H9 (cell line): ENCODE results near the gene NFASC. TPM values are rescaled to one million over a fixed set of nuclear protein-coding genes. Genes with fewer than 3 reads are reported as not detected.

ENCODE experiments used
- DNase-seq: peaks from one replicate; pipeline ENCODE4 v3.0.0-alpha.2; 2017
- H2AFZ ChIP-seq: one replicate; pipeline ENCODE4 v1.6.1; 2013; ENCODE audit warnings: mild to moderate bottlenecking, low read length, control low read depth, moderate library complexity
- H2AK5ac ChIP-seq: 2 replicates; pipeline ENCODE4 v1.6.1; 2013; ENCODE audit warnings: low read length, control low read depth, mixed read lengths; ENCODE audit not compliant: insufficient read length
- H2BK120ac ChIP-seq: one replicate; pipeline ENCODE4 v1.6.1; 2013; ENCODE audit warnings: low read depth, mild to moderate bottlenecking, low read length, control low read depth, inconsistent platforms; ENCODE audit not compliant: poor library complexity, severe bottlenecking
- H2BK12ac ChIP-seq: 2 replicates; pipeline ENCODE4 v1.6.1; 2013; ENCODE audit warnings: low read length, control low read depth, mixed read lengths, low read depth; ENCODE audit not compliant: insufficient read length
- H2BK15ac ChIP-seq: 2 replicates; pipeline ENCODE4 v1.6.1; 2013; ENCODE audit warnings: low read depth, low read length, control low read depth
- H2BK20ac ChIP-seq: one replicate; pipeline ENCODE4 v1.6.1; 2013; ENCODE audit warnings: low read depth, mild to moderate bottlenecking, low read length, control low read depth, inconsistent platforms; ENCODE audit not compliant: poor library complexity, severe bottlenecking
- H2BK5ac ChIP-seq: 2 replicates; pipeline ENCODE4 v1.6.1; 2013; ENCODE audit warnings: low read length, control low read depth, mixed read lengths; ENCODE audit not compliant: insufficient read length
- H3K14ac ChIP-seq: 2 replicates; pipeline ENCODE4 v1.6.1; 2013; ENCODE audit warnings: low read length, control low read depth; ENCODE audit not compliant: insufficient read depth
- H3K18ac ChIP-seq: 2 replicates; pipeline ENCODE4 v1.6.1; 2013; ENCODE audit warnings: low read depth, mild to moderate bottlenecking, mixed read lengths, low read length, control low read depth; ENCODE audit not compliant: insufficient read length
- H3K23ac ChIP-seq: 2 replicates; pipeline ENCODE4 v1.6.1; 2013; ENCODE audit warnings: low read length, control low read depth, mixed read lengths, low read depth; ENCODE audit not compliant: insufficient read length
- H3K23me2 ChIP-seq: 2 replicates; pipeline ENCODE4 v1.6.1; 2013; ENCODE audit warnings: low read depth, mild to moderate bottlenecking, mixed read lengths, low read length, control low read depth; ENCODE audit not compliant: insufficient read length, poor library complexity, severe bottlenecking
- H3K27ac ChIP-seq: 2 replicates; pipeline ENCODE4 v1.5.1; 2013; ENCODE audit warnings: low read length, control low read depth, mixed read lengths, low read depth; ENCODE audit not compliant: insufficient read length
- H3K27me3 ChIP-seq: 2 replicates; pipeline ENCODE4 v1.6.1; 2013; ENCODE audit warnings: low read length, control low read depth, inconsistent platforms; ENCODE audit not compliant: insufficient read depth
- H3K4ac ChIP-seq: 2 replicates; pipeline ENCODE4 v1.6.1; 2013; ENCODE audit warnings: low read depth, mild to moderate bottlenecking, control low read depth, inconsistent platforms, low read length, moderate library complexity
- H3K4me1 ChIP-seq: 2 replicates; pipeline ENCODE4 v1.6.1; 2013; ENCODE audit warnings: low read length, control low read depth, inconsistent platforms; ENCODE audit not compliant: insufficient read depth
- H3K4me2 ChIP-seq: 2 replicates; pipeline ENCODE4 v1.6.1; 2013; ENCODE audit warnings: low read length, control low read depth, mixed read lengths; ENCODE audit not compliant: insufficient read length, insufficient read depth
- H3K56ac ChIP-seq: 2 replicates; pipeline ENCODE4 v1.6.1; 2013; ENCODE audit warnings: low read depth, mild to moderate bottlenecking, mixed read lengths, low read length, control low read depth; ENCODE audit not compliant: insufficient read length
- H3K79me1 ChIP-seq: 2 replicates; pipeline ENCODE4 v1.6.1; 2013; ENCODE audit warnings: low read depth, mild to moderate bottlenecking, moderate library complexity, low read length, control low read depth, inconsistent platforms; ENCODE audit not compliant: insufficient read depth, poor library complexity, severe bottlenecking
- H3K79me2 ChIP-seq: 2 replicates; pipeline ENCODE4 v1.6.1; 2013; ENCODE audit warnings: low read length, control low read depth, inconsistent platforms; ENCODE audit not compliant: insufficient read depth
- H3K9ac ChIP-seq: 2 replicates; pipeline ENCODE4 v1.6.1; 2013; ENCODE audit warnings: low read length, control low read depth, mixed read lengths; ENCODE audit not compliant: insufficient read length; ENCODE audit errors: extremely low read depth
- H3K9me3 ChIP-seq: one replicate; pipeline ENCODE4 v1.6.1; 2013; ENCODE audit warnings: low read depth, low read length, inconsistent platforms; ENCODE audit not compliant: control insufficient read depth
- H3T11ph ChIP-seq: one replicate; pipeline ENCODE4 v1.6.1; 2013; ENCODE audit warnings: mild to moderate bottlenecking, low read length, control low read depth, inconsistent platforms
- H4K20me1 ChIP-seq: one replicate; pipeline ENCODE4 v1.6.1; 2013; ENCODE audit not compliant: control insufficient read depth, insufficient read length, insufficient read depth
- H4K5ac ChIP-seq: 2 replicates; pipeline ENCODE4 v1.6.1; 2013; ENCODE audit warnings: low read depth, mild to moderate bottlenecking, mixed read lengths, low read length, control low read depth; ENCODE audit not compliant: insufficient read length
- H4K8ac ChIP-seq: replicated peaks from 2 replicates; pipeline ENCODE4 v1.6.1; 2013; ENCODE audit warnings: low read length, control low read depth, mixed read lengths, low read depth; ENCODE audit not compliant: insufficient read length
- H4K91ac ChIP-seq: 2 replicates; pipeline ENCODE4 v1.6.1; 2013; ENCODE audit warnings: low read depth, mild to moderate bottlenecking, moderate library complexity, mixed read lengths, low read length, control low read depth; ENCODE audit not compliant: insufficient read length
- H3K27ac Mint-ChIP-seq, 3 experiments: 2 replicates in 2 of 3; 3 replicates in 1 of 3; pipeline ENCODE4 v1.8.0; 2020 to 2021; ENCODE audit warnings: mixed read lengths in 3 of 3, mild to moderate bottlenecking in 1 of 3, moderate library complexity in 1 of 3
- H3K27me3 Mint-ChIP-seq: 2 replicates; pipeline ENCODE4 v1.8.0; 2021; ENCODE audit warnings: low read depth, mild to moderate bottlenecking, moderate library complexity, mixed read lengths
- H3K36me3 Mint-ChIP-seq, 3 experiments: 2 replicates in 2 of 3; 3 replicates in 1 of 3; pipeline ENCODE4 v1.8.0; 2020 to 2021; ENCODE audit warnings: low read depth in 3 of 3, mixed read lengths in 3 of 3; ENCODE audit not compliant: insufficient read depth in 1 of 3
- H3K4me1 Mint-ChIP-seq, 2 experiments: 2 replicates each; pipeline ENCODE4 v1.8.0; 2020; ENCODE audit warnings: mixed read lengths in 2 of 2
- H3K4me3 Mint-ChIP-seq, 2 experiments: 2 replicates in 1 of 2; 3 replicates in 1 of 2; pipeline ENCODE4 v1.8.0; 2020 to 2021; ENCODE audit warnings: mild to moderate bottlenecking in 2 of 2, mixed read lengths in 2 of 2, moderate library complexity in 1 of 2
- H3K9me3 Mint-ChIP-seq, 2 experiments: 2 replicates in 1 of 2; 3 replicates in 1 of 2; pipeline ENCODE4 v1.8.0; 2020; ENCODE audit warnings: mild to moderate bottlenecking in 2 of 2, mixed read lengths in 2 of 2, moderate library complexity in 1 of 2
- WGBS: extraction: QIAGEN DNeasy Blood & Tissue Kit; methylation state at CpG from one replicate; pipeline ENCODE4 v1.1.7; 2013; ENCODE audit warnings: missing lambda C conversion rate, low lambda C conversion rate, mixed read lengths; ENCODE audit not compliant: insufficient read length; ENCODE audit errors: extremely low coverage; 5-methylcytosine and 5-hydroxymethylcytosine counted together
- total RNA-seq: library from RNA; stranded (reverse); gene quantifications from 2 replicates; pipeline ENCODE4 v1.2.1, GENCODE V29; 2021
- TF ChIP-seq, protein P1 (sequence below): fragments of 200-600 bp; sonication (generic); conservative IDR thresholded peaks from 3 replicates; pipeline ENCODE4 v1.8.0; 2021; ENCODE audit warnings: antibody characterized with exemption, mild to moderate bottlenecking

Gene NFASC
- total RNA-seq, 1 experiment from 2014 or later: 5.0 TPM

DNA sequence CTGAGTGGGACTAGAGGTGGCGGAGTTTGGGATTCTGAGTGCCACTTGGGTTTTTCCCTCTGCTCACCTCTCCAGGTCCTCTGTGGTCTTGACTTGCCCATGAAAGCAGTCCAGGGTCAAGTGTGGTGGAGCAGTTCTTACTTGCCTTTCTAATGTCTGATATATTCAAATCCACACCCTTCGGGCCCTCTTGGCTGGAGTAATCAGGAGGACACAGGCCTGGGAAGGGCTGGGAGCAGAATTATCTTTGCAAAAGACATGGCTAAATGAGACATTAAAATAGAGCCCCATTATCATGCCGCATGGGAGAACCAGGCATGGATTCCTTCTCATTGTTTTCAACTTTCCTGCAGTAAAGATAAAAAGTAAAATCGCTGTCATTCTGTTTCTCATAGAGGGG, 74.0 kb downstream of the NFASC start:
- no peaks in the 10 kb centered on the region for H3K9me3 ChIP-seq
- H2BK120ac ChIP-seq: no peak overlapping the region
- H3K18ac ChIP-seq: no peak overlapping the region
- H4K20me1 ChIP-seq: no peaks in the 10 kb centered on the region
- no peak overlapping the region for H3K9ac ChIP-seq
- no peaks in the 10 kb centered on the region for H3K27me3 ChIP-seq
- no peaks in the 10 kb centered on the region for H3K36me3 Mint-ChIP-seq
- H3K9me3 Mint-ChIP-seq: no peaks in the 10 kb centered on the region
- DNase-seq: no peak
- H2BK15ac ChIP-seq: no peak overlapping the region
- no peak overlapping the region for H4K8ac ChIP-seq
- no peak overlapping the region for H2AK5ac ChIP-seq
- H3K4ac ChIP-seq: no peak overlapping the region
- no peak overlapping the region for H2BK12ac ChIP-seq
- no CpG with 5 or more reads among the region's 4 CpGs for WGBS
- H3K27me3 Mint-ChIP-seq: no peaks in the 10 kb centered on the region
- no peak overlapping the region for H3K27ac Mint-ChIP-seq
- TF ChIP-seq, protein P1, sequence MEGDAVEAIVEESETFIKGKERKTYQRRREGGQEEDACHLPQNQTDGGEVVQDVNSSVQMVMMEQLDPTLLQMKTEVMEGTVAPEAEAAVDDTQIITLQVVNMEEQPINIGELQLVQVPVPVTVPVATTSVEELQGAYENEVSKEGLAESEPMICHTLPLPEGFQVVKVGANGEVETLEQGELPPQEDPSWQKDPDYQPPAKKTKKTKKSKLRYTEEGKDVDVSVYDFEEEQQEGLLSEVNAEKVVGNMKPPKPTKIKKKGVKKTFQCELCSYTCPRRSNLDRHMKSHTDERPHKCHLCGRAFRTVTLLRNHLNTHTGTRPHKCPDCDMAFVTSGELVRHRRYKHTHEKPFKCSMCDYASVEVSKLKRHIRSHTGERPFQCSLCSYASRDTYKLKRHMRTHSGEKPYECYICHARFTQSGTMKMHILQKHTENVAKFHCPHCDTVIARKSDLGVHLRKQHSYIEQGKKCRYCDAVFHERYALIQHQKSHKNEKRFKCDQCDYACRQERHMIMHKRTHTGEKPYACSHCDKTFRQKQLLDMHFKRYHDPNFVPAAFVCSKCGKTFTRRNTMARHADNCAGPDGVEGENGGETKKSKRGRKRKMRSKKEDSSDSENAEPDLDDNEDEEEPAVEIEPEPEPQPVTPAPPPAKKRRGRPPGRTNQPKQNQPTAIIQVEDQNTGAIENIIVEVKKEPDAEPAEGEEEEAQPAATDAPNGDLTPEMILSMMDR: no peak
- H2BK20ac ChIP-seq: no peak overlapping the region
- H3K4me3 Mint-ChIP-seq: no peak overlapping the region
- no peak overlapping the region for H3T11ph ChIP-seq
- H4K5ac ChIP-seq: no peak overlapping the region
- H3K4me1 Mint-ChIP-seq: peaks cover 7% of the 10 kb centered on the region in 2 experiments
- H3K4me2 ChIP-seq: no peak overlapping the region
- H2BK5ac ChIP-seq: no peak overlapping the region
- H3K23ac ChIP-seq: no peak overlapping the region
- H3K56ac ChIP-seq: no peak overlapping the region
- H3K14ac ChIP-seq: no peak overlapping the region
- no peaks in the 10 kb centered on the region for H3K79me1 ChIP-seq
- no peaks in the 10 kb centered on the region for H3K79me2 ChIP-seq
- H2AFZ ChIP-seq: no peak overlapping the region
- H3K4me1 ChIP-seq: no peaks in the 10 kb centered on the region
- H4K91ac ChIP-seq: no peak overlapping the region
- H3K27ac ChIP-seq: no peak overlapping the region
- H3K23me2 ChIP-seq: no peaks in the 10 kb centered on the region
